ENCODE measurements around the gene SYT17.

DNA sequence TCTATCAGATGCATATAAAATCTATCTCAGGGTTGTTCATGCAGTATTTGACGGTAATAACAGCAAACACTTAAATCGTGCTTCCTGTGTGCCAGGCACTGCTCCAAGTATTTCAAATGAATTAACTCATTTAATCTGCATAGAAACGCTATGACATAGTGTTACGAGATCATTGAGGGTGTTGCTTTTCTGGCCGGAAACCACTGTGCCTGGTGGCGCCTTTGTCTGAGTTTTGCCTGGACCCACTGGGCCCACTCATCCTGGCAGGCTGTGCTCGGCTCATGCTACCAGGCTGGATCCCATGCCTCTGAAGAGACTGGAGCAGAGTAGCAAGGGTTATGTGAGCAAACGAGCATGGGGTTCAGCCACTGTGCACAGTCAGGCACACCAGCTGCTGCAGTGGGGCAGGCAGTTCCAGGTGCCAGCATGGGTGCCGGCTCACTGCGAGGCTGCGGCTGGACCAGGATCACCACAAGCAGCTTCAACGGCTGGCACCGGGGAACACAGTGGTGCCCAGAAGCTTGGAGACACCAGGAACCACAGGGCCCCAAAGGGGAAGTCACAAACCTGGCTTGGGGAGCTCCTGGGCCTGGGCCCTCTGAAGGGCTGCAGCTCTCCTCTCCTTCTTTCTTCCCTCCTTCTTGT, 71.6 kb downstream of the SYT17 start:
- TF ChIP-seq POLR2AphosphoS5 (IDR thresholded peaks at IDR 0.05; ENCODE audit: low read depth, low read length), result no peak
- TF ChIP-seq POLR2A (IDR thresholded peaks at IDR 0.05; ENCODE audit: low read depth, low read length), result no peak
- no peak for TF ChIP-seq TAF1 (IDR thresholded peaks at IDR 0.05; ENCODE audit: borderline replicate concordance, low read depth, low read length)
